NCI-H82 (cell line): ENCODE data around the gene ARL3.
"Not testable (repeated sequence)": the region's sequence is repeated elsewhere in the genome, so short reads cannot be mapped to it uniquely, and the experiment has no call there.

Experiments
- DNase-seq: peaks from one replicate; lab custom pipeline; 2025; lab: John Stamatoyannopoulos, UW

Gene ARL3, protein sequence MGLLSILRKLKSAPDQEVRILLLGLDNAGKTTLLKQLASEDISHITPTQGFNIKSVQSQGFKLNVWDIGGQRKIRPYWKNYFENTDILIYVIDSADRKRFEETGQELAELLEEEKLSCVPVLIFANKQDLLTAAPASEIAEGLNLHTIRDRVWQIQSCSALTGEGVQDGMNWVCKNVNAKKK

DNA sequence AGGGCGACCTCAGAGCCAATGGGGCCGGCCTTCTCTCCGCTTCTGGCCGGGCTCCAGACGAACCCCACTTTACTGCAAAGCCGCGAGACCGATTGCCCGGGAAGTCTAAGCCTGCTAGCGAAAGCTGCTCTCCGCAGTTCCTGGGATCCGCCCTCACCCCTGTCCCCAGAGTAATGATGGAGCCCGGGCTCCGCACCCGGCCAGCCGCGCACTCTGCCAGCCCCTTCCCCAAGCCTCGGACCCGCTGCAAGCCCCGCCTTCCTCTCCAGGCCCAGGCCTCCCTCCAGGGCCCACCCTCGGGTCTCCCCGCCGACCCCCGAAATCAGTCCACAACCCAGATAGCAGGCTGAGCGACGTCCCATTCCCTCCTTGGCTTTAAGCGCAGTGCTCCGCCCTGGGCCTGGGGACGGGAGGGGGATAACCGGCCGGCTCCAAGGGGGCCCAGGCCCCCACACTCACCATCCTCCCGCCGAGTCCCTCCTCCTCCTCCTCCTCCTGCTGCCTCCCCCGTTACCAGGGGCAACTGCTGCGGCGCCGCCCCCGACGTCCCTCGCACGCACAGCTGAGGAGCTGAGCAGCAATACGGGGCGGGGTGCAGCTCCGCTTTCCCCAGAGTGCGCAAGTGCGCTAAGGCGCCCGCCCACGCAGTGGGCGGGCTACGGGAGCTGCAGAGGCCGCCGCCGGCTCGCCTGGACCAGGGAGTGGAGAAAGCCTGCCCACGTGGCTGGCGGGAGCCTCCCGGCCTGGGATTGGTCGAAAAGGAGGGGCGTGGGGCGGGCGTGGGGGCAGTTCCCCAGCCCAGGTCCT is at the start of gene ARL3:
ARL3 (minus strand) TSS at position 584 of the 807 bp plus-strand sequence; CDS start at position 462, 122 bp downstream.
- DNase-seq, result peak; percentile 99

DNA sequence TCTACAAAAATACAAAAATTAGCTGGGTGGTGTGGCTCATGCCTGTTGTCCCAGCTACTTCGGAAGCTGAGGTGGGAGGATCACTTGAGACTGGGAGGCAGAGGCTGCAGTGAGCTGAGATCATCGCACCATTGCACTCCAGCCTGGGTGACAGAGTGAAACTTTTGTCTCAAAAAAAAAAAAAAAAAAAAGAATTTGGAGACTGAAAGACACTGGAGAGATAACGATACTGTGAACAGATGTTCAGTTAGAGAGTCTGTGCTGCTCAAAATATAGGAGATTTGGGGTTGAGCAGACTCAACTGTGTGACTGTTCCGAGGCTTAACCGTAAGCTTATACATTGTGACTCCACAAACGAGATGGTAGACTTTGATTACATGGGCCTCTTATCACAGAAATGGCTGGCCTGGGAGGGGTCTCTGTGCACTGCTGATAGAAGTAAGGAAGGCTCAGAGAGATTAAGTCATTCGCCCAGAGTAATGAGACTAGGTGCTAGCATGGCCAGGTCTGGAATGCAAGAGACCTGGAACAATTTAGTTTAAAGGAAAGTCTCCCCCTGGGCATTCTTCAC is 48.9 kb upstream of the ARL3 start:
- no peak for DNase-seq

DNA sequence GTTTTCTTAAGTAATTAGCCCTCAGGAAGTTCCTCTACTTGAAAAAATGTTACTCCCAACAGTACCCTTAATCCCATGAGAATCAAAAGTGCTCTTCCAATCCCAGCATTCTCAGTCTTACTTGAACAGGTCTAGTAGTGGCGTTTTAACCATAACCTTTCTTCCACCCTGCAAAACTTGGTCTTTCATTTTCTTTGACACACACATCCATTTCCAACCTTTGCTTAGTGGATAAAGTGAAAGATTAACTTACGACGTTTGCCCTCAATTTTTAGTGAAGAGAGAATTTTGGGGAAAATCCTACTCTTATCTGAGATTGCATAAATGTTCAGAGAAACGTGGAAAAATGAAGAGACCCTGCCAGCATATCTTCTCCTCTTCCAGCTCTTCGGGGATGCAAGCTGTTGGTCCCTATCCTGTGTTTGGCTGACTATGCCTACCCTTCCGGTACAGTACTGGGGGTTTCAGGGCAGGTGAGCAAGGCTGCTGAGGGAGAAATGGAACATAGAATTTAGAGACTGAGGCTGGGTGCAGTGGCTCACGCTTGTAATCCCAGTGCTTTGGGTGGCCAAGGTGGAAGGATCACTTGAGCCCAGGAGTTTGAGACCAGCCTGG is 48.3 kb upstream of the ARL3 start:
- no peak for DNase-seq

DNA sequence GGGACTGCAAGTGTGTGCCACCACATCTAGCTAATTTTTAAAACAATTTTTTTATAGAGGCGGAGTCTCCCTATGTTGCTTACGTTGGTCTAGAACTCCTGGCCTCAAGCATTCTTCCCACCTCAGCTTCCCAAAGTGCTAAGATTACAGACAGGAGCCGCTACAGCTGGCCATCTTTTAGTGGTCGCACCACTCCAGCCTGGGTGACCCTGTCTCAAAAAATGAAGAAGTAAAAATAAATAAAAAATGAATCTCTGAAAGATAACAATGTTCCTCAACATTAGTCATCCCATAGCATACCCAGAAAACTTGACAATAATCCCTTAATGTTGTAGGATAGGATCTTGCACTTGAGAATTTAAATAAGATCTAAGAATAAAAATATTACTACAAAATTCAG is 47.8 kb upstream of the ARL3 start:
- no peak for DNase-seq

DNA sequence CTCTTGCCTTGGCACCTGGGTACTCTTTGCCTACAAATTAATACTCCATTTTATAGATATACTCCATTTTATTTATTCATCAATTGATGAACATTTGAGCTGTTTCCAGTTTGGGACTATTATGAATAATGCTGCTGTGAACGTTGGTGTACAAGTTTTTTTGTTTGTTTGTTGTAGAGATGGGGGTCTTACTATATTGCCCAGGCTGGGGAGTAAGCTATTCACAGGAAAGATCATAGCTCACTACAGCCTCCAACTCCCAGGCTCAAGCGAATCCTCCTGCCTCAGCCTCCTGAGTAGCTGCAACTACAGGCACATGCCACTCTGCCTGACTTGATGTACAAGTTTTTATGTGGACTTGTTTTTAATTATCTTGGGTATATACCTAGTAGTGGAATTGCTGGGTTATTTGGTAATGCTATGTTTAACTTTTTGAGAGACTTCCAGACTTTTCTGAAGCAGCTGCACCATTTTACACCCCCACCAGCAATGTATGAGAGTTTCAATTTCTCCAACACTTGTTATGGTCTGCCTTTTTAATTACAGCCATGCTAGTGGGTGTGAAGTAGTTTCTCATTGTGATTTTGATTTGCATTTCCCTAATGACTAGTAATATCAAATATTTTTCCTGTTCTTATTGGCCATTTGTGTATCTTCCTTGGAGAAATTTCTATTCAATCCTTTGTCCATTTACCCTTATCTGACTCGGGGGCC is 45.5 kb upstream of the ARL3 start:
- DNase-seq, result no peak

DNA sequence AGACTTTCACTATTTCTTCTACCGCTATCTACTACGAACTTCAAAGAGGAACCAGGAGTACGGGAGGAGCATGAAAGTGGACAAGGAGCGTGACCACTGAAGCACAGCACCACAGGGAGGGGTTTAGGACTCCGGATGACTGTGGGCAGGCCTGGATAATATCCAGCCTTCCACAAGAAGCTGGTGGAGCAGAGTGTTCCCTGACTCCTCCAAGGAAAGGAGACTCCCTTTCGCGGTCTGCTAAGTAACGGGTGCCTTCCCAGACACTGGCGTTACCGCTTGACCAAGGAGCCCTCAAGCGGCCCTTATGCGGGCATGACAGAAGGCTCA is 44.7 kb upstream of the ARL3 start:
- not testable (repeated sequence) for DNase-seq

DNA sequence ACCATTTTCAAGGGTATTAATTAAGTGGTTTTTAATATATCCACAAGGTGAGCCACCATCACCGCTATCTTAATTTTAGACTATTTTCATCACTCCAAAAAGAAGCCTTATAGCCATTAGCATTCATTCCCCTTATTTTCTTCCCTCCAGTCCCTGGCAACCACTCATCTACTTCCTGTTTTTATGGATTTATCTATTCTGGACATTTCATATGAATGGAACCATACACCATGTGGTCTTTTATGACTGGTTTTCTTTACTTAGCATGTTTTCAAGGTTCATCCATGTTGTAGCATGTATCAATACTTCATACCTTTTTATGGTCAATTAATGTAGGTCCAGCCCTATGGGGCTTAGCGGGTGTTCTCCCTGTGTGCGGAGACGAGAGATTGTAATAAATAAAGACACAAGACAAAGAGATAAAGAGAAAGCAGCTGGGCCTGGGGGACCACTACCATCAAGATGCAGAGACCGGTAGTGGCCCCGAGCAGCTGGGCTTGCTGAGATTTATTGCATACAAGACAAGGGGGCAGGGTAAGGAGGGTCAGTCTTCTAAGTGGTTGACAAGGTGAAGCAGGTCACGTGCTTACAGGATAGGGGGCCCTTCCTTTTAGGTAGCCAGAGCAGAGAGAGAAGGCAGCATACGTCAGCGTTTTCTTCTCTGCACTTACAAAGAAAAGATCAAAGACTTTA is 44.2 kb upstream of the ARL3 start:
- no peak for DNase-seq

DNA sequence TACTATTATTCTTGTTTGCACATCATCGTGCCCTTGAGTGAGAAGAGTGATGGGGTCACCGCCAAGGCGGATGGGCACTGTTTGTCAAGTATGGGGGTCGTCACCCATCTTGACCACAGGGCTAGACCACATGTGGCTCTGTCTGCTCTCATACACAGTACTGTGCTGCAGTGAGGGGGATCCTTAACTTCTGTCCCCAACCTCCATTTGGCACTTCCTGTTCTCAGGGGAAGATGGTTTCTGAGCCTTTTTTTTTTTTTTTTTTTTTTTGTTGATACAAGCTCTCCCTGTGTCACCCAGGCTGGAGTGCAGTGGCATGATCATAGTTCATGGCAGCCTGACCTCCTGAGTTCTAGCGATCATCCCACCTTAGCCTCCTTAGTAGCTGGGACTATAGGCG is 43.1 kb upstream of the ARL3 start:
- DNase-seq, result no peak

DNA sequence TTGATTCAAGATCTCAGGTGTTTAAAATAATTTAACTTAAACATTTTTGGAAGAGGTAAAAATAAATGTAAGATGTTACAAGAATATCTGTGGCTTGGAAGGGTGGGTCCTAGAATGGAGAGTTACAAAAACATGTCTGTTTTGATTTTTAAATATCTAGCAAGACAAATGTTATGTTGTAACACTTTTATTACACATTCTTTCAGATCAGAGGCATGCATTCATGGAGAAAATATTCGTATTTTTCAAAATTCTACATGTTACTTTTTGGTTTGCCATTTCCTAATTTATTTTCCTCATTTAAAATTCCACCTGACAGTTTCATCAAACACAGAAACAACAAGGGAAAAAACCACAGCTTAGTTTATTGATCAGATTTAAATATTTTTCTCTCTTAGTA is 39.5 kb upstream of the ARL3 start:
- DNase-seq, result no peak

DNA sequence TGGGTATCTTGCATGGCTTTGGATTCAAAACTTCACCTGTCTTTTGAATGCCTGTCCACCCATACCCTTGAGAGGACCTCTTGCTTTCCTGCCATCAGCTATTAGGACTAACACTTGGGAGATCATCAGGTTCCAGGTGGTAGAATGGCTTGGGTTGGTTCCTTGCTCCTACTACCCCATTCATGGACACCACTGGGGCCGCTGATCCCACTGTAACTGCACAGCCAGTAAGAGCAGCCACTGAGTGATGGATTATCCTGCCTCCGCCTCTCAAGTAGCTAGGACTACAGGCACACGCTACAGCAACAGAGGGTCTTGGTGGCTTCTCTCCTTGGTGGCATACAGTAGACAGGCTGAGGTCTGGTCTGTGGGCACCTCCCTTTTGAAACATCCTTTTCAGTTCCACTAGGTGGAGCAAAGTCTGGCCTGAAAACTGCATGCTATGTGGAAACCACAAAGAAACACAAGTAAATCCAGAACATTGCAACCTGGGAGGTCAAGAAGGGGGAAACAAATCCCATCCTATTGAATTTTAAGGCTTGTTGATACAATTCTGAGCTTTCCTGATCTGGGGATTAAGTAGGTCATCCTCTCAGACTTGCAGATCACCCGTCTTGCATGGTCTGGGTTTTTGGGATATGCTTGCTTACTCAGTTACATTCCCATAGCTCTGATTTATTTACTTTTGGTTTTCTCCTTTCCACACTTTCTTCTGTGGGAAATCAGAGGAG is 38.9 kb upstream of the ARL3 start:
- DNase-seq, result peak; percentile 44

DNA sequence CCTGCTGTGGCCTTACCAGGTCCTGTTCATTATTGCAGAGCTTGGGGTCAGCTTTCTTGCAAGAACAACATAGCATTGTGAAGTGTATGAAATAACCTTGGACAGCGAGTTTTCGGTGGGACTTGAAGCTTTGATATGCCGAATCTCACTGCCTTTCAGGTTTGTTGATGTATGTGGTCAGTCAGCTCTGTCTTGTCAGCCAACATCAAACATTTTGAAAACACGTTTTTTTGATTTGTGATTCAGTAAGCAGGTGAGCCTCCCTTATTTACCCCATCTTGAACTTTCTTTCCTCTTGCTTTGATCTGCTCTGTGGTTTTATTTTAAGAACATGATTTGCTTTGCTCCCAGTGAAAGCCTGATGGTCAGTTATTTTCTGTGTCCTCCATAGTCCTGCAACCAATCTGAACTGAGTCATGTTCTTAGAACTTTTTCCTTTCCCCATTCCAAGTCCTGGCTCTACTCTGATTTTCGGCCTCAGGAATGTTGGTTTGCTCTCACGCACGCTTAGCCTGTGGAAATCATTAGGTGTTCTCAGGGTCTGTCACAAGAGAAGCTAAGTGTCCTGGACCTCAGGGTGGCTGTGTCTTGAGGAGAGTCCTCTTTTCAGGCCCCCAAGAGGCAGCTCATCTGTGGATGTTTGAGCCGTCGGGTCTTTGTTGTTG is 38.2 kb upstream of the ARL3 start:
- DNase-seq, result no peak

DNA sequence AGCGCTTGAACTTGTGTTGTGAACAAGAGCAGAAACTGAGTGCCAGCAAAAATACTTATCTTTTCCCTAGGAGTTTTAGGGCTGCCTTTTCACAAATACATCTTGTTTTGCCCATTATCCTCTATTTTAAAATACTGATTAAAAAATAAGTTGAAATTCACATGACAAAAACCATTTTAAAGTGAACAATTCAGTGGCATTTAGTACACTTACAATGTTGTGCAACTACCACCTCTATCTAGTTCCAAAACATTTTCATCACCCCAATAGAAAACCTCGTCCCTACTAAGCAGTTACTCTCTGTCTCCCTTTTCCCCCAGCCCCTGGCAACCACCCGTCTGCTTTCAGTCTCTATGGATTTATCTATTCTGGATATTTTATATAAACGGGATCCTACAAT is 31.0 kb upstream of the ARL3 start:
- DNase-seq, result no peak

DNA sequence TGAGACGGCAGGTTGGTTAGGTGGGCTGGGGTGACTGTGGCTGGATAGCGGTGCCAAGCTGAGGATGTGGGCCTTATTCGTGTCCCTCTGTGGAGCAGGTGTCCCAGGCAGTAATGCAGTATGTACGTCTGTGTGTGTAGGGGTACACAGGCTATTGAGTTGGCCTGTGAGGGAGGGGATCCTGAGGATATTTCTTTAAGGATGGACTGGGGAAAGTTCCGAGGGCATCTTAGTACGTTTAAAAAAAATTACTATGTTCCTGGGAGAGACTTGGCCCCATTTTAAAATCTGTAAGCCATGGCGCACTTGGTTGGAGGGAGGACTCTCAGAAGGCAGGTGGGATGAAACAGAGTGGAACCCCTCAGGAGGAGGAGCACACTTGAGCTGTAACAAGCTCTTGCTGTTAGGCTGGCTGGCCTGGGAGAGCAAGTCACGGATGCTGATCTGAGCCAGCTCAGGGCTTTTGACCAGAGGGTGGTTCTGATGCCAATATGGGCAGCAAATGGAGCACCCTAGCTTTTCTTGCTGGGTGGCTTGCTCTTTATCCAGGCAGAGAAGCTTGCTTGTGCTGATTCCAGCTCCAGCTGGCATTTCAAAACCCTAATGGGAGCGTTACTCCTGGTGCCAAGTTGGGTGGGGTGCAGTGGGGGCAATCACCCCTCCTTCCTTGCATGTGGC is 30.3 kb upstream of the ARL3 start:
- DNase-seq, result no peak

DNA sequence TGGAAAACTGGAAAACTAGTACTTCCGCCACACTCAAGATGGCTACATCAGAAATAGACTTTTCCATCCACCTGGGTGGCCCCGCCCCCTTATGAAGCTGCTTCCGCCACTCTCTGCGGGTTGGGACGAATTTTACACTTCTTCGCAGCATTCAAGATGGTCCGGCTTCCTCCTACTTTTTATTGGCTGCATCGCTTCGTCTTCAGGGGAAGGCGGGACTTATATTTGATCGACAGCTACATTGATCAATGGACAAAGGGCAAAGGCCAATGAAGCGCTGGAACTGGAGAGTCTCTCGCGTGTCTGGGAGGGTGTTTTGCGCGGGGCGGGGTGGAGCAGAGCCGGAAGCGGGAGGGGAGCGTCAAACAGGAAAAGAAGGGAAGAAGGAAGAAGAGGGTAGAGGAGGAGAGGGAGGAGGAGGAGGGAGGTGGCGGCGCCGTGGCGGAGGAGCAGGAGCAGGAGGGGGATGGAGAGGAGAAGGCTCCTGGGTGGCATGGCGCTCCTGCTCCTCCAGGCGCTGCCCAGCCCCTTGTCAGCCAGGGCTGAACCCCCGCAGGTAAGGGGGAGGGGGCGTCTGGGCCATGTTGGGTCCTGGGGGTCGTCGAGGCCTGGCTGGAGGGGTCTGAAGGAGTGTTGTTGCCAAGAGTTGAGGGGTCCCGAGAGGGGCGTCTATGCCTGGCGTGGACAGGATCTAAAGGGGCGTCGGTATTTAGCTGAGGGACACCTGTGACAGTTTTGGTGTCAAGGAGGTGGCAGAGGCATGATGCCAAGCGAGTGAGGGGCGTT is 29.6 kb upstream of the ARL3 start, which contains the start of gene WBP1L:
WBP1L (plus strand) TSS at position 361 of the 786 bp plus-strand sequence; CDS start at position 467, 106 bp downstream.
- peak; percentile 99 for DNase-seq

DNA sequence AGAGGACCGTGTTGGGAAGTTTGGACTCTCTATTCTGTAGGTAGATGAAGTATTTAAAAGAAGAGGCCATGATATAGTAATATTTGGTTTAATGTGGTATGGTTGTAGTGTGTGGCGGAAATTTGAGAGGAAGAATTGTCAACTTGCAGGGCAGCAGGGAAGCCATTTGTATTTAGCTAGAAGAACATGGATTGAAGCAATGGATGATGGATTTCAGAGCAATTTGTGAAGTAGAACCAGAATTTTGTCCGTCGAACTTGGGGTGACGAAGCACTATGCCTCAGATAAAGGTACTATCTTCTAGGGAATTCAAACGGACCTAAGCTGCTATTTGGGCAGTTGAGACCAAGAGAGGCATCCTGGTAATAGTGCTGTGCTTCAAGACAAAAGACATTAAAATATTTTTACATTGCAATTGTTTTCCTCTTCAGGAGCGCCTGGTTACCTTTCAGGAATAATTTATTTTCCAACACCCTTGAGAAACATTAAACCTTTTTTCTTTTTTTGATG is 28.9 kb upstream of the ARL3 start:
- DNase-seq, result peak; percentile 44

DNA sequence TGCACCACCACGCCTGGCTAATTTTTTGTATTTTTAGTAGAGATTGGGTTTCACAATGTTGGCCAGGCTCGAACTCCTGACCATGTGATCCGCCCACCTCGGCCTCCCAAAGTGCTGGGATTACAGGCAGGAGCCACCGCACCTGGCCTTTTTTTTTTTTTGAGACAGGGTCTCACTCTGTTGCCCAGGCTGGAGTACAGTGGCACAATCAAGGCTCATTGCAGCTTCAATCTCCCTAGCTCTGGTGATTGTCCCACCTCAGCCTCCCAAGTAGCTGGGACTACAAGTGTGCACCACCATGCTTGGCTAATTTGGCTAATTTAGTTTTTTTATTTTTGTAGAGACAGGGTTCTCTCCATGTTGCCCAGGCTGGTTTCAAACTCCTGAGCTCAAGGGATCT is 28.1 kb upstream of the ARL3 start:
- DNase-seq, result not testable (repeated sequence)

DNA sequence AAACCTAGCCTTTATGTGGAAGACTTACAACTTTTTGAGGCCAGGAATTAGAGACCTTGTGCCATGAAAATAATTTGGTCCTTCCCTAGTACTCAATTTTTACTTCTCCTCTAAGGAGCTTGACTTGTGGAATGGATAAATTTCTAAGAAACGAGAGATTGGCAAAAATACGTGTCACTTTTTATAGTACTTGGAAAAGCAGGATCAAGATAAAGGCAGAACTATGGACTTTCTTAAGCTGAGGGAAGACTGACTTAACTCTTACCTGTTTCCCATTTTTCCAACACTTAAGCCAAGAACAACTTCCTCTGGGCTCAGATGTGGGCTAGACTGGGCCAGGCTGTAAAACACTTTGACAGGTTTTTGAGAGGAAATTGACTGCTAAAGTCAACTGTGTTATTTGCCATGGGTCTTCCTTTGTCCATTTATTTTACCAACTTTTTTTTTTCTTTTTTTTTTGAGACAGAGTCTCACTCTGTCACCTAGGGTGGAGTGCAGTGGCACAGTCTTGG is 27.6 kb upstream of the ARL3 start:
- DNase-seq, result no peak

DNA sequence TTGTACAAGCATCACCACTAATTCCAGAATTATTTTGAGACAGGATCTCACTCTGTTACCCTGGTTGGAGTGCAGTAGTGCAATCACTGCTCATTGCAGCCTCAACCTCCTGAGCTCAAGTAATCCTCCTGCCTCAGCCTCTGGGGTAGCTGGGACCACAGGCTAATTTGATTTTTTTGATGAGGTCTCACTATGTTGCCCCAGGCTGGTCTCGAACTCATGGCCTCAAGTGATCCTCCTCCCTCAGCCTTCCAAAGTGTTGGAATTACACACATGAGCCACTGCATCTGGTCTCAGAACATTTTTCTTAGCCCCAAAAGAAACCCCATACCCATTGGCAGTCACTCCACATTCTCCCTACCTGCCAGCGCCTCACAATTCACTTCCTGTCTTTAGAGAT is 26.0 kb upstream of the ARL3 start:
- DNase-seq, result no peak

DNA sequence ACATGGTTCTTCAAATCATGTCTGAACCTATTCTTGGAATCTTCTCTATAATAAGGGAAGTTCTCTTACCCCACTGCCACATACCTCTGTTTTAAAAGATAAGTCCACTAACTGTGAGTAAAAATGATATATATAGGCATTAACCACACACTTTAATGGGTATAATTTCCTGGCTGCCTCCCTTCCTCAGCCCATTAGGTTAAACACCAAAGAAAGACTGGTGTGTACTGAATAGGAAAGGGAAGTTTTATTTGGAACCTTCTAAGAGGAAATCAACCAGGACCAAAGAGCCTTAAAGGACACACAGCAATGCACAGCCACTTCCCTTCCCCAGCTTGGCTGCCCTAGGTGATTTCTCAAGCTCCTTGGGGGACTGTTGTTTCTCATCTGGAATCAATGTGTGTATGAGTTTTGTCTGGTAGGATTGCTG is 24.5 kb upstream of the ARL3 start:
- DNase-seq, result no peak
